Skin of body (tissue), 2 donors: ENCODE measurements around the gene MRPL3. TPM values are rescaled to one million over a fixed set of nuclear protein-coding genes. Genes with fewer than 3 reads are reported as not detected.
A peak's percentile ranks its signal among the peaks of the same experiment; 100 is the strongest.

Source experiments
- DNase-seq: peaks from one replicate; lab custom pipeline; 2025; lab: John Stamatoyannopoulos, UW
- total RNA-seq: library from RNA; depleted of rRNA; stranded (reverse); fragments of >200 nt; gene quantifications from one replicate; pipeline ENCODE4 v1.2.3, GENCODE V29; 2014

The MRPL3 gene
- total RNA-seq = 68.4 TPM

GRCh38 chr3:131502530-131503319 is at the start of gene MRPL3:
Gene MRPL3 (minus strand): TSS chr3:131502971. CDS start chr3:131502821, 150 bp downstream.
- DNase-seq = peak; percentile 87

- DNase-seq = no peak
These were observed 49.0 kb upstream of the MRPL3 start for GRCh38 chr3:131551761-131552160.

GRCh38 chr3:131550562-131551465 is 48.0 kb upstream of the MRPL3 start:
- DNase-seq = no peak

- DNase-seq = no peak
These were observed 46.6 kb upstream of the MRPL3 start for GRCh38 chr3:131549340-131549739.

- no peak for DNase-seq
These were observed 44.8 kb upstream of the MRPL3 start for GRCh38 chr3:131547585-131547984.

- no peak for DNase-seq
These were observed 43.7 kb upstream of the MRPL3 start for GRCh38 chr3:131546441-131546840.

- DNase-seq = no peak
These were observed 41.8 kb upstream of the MRPL3 start for GRCh38 chr3:131544557-131544956.

- DNase-seq = no peak
These were observed 40.9 kb upstream of the MRPL3 start for GRCh38 chr3:131543714-131544113.

GRCh38 chr3:131541288-131541687 is 38.5 kb upstream of the MRPL3 start:
- DNase-seq = no peak

GRCh38 chr3:131540821-131541220 is 38.0 kb upstream of the MRPL3 start:
- no peak for DNase-seq

- no peak for DNase-seq
These were observed 37.4 kb upstream of the MRPL3 start for GRCh38 chr3:131540143-131540542.

- DNase-seq = no peak
These were observed 36.2 kb upstream of the MRPL3 start for GRCh38 chr3:131538968-131539367.

- no peak for DNase-seq
These were observed 34.8 kb upstream of the MRPL3 start for GRCh38 chr3:131537531-131537930.

- DNase-seq = no peak
These were observed 32.8 kb upstream of the MRPL3 start for GRCh38 chr3:131535596-131535995.

GRCh38 chr3:131535131-131535530 is 32.4 kb upstream of the MRPL3 start:
- DNase-seq = no peak

GRCh38 chr3:131532645-131533044 is 29.9 kb upstream of the MRPL3 start:
- no peak for DNase-seq

GRCh38 chr3:131530843-131531242 is 28.1 kb upstream of the MRPL3 start:
- no peak for DNase-seq

GRCh38 chr3:131530388-131530787 is 27.6 kb upstream of the MRPL3 start:
- no peak for DNase-seq

- no peak for DNase-seq
These were observed 24.1 kb upstream of the MRPL3 start for GRCh38 chr3:131526801-131527347.

GRCh38 chr3:131518680-131519079 is 15.9 kb upstream of the MRPL3 start:
- DNase-seq = no peak

GRCh38 chr3:131505421-131505820 is 2.6 kb upstream of the MRPL3 start:
- DNase-seq = no peak

- peak; percentile 75 for DNase-seq
These were observed 507 bp upstream of the MRPL3 start for GRCh38 chr3:131503320-131503635.
